Measurements from ENCODE around the gene CCDC30. TPM values are rescaled to one million over a fixed set of nuclear protein-coding genes. Genes with fewer than 3 reads are reported as not detected.

Gene CCDC30
- total and polyA plus RNA-seq, 10 of the 15 experiments (the other 5 are each of a cell fraction or from before 2014, with no cell fraction given): 0.46 to 1.8 (median 1.0) TPM

GRCh38 chr1:42646056-42646455 lies 183.0 kb downstream of the CCDC30 start:
- Histone ChIP-seq H3K27ac (ENCODE audit: control insufficient read depth, insufficient read depth) (no peak overlapping the region), H3K27me3 (replicated peaks in 1 of 2; ENCODE audit: control insufficient read depth in 2 of 2, insufficient read depth in 2 of 2, low read length in 1 of 2) (no peaks in the 10 kb centered on the region), H3K36me3 (ENCODE audit: control insufficient read depth in 2 of 2, insufficient read depth in 2 of 2, low read length in 1 of 2) (no peaks in the 10 kb centered on the region), H3K4me3 (no peak overlapping the region), H4K20me1 (ENCODE audit: control insufficient read depth, insufficient read depth) (no peaks in the 10 kb centered on the region), H3K9me3 (replicated peaks; ENCODE audit: control insufficient read depth, insufficient read depth, low read length) (no peaks in the 10 kb centered on the region), H3K4me1 (ENCODE audit: control insufficient read depth, insufficient read depth, low read length) (no peaks in the 10 kb centered on the region), H3K4me2 (ENCODE audit: control insufficient read depth, insufficient read depth) (no peak overlapping the region), H2AFZ (ENCODE audit: control insufficient read depth, low read depth, low read length) (no peak overlapping the region), H3K9ac (ENCODE audit: control insufficient read depth, insufficient read depth, low read length) (no peak overlapping the region), H3K79me2 (ENCODE audit: control insufficient read depth, insufficient read depth, low read length) (no peaks in the 10 kb centered on the region)
- no TSS peak for BruUV-seq (replicated peaks)
- TF ChIP-seq, protein P1, sequence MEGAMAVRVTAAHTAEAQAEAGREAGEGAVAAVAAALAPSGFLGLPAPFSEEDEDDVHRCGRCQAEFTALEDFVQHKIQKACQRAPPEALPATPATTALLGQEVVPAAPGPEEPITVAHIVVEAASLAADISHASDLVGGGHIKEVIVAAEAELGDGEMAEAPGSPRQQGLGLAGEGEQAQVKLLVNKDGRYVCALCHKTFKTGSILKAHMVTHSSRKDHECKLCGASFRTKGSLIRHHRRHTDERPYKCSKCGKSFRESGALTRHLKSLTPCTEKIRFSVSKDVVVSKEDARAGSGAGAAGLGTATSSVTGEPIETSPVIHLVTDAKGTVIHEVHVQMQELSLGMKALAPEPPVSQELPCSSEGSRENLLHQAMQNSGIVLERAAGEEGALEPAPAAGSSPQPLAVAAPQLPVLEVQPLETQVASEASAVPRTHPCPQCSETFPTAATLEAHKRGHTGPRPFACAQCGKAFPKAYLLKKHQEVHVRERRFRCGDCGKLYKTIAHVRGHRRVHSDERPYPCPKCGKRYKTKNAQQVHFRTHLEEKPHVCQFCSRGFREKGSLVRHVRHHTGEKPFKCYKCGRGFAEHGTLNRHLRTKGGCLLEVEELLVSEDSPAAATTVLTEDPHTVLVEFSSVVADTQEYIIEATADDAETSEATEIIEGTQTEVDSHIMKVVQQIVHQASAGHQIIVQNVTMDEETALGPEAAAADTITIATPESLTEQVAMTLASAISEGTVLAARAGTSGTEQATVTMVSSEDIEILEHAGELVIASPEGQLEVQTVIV (IDR thresholded peaks at IDR 0.05; ENCODE audit: borderline replicate concordance, partially characterized antibody): no peak
- TF ChIP-seq, protein P2, sequence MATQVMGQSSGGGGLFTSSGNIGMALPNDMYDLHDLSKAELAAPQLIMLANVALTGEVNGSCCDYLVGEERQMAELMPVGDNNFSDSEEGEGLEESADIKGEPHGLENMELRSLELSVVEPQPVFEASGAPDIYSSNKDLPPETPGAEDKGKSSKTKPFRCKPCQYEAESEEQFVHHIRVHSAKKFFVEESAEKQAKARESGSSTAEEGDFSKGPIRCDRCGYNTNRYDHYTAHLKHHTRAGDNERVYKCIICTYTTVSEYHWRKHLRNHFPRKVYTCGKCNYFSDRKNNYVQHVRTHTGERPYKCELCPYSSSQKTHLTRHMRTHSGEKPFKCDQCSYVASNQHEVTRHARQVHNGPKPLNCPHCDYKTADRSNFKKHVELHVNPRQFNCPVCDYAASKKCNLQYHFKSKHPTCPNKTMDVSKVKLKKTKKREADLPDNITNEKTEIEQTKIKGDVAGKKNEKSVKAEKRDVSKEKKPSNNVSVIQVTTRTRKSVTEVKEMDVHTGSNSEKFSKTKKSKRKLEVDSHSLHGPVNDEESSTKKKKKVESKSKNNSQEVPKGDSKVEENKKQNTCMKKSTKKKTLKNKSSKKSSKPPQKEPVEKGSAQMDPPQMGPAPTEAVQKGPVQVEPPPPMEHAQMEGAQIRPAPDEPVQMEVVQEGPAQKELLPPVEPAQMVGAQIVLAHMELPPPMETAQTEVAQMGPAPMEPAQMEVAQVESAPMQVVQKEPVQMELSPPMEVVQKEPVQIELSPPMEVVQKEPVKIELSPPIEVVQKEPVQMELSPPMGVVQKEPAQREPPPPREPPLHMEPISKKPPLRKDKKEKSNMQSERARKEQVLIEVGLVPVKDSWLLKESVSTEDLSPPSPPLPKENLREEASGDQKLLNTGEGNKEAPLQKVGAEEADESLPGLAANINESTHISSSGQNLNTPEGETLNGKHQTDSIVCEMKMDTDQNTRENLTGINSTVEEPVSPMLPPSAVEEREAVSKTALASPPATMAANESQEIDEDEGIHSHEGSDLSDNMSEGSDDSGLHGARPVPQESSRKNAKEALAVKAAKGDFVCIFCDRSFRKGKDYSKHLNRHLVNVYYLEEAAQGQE (IDR thresholded peaks at IDR 0.05; ENCODE audit: low read depth, low read length): no peak
- TF ChIP-seq, protein P3, sequence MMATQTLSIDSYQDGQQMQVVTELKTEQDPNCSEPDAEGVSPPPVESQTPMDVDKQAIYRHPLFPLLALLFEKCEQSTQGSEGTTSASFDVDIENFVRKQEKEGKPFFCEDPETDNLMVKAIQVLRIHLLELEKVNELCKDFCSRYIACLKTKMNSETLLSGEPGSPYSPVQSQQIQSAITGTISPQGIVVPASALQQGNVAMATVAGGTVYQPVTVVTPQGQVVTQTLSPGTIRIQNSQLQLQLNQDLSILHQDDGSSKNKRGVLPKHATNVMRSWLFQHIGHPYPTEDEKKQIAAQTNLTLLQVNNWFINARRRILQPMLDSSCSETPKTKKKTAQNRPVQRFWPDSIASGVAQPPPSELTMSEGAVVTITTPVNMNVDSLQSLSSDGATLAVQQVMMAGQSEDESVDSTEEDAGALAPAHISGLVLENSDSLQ (IDR thresholded peaks at IDR 0.05): no peak
- TF ChIP-seq ZNF384 (IDR thresholded peaks at IDR 0.05; ENCODE audit: borderline replicate concordance, low read depth, low read length) (no peak), MTA2 (IDR thresholded peaks at IDR 0.05; ENCODE audit: low read depth) (no peak), PML (IDR thresholded peaks at IDR 0.05; ENCODE audit: low read length) (no peak), CBFB (IDR thresholded peaks at IDR 0.05; ENCODE audit: low read depth) (no peak), DPF2 (IDR thresholded peaks at IDR 0.05) (no peak), ZNF217 (IDR thresholded peaks at IDR 0.05) (no peak)
- TF ChIP-seq, protein P4, sequence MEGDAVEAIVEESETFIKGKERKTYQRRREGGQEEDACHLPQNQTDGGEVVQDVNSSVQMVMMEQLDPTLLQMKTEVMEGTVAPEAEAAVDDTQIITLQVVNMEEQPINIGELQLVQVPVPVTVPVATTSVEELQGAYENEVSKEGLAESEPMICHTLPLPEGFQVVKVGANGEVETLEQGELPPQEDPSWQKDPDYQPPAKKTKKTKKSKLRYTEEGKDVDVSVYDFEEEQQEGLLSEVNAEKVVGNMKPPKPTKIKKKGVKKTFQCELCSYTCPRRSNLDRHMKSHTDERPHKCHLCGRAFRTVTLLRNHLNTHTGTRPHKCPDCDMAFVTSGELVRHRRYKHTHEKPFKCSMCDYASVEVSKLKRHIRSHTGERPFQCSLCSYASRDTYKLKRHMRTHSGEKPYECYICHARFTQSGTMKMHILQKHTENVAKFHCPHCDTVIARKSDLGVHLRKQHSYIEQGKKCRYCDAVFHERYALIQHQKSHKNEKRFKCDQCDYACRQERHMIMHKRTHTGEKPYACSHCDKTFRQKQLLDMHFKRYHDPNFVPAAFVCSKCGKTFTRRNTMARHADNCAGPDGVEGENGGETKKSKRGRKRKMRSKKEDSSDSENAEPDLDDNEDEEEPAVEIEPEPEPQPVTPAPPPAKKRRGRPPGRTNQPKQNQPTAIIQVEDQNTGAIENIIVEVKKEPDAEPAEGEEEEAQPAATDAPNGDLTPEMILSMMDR (IDR thresholded peaks at IDR 0.05 in 2 of 3, conservative IDR thresholded peaks at IDR 0.05 in 1 of 3; ENCODE audit: control insufficient read depth in 2 of 3, extremely low read depth in 1 of 3, insufficient read depth in 1 of 3, low read depth in 3 of 3, low read length in 3 of 3): no peak
- ChIA-PET SMC1A (ENCODE audit: uncharacterized antibody, unreplicated experiment) (no interaction called here), CTCF (no interaction called here), POLR2A (no interaction called here), RAD21 (ENCODE audit: unreplicated experiment) (no interaction called here)
- ATAC-seq: no peak
- no peak for FAIRE-seq
- intact Hi-C loops (cut with micrococcal nuclease; ENCODE audit: unreplicated experiment): no loop called here
- DNase-seq (ENCODE audit: low read depth, low spot score): no peak
- in situ Hi-C loops (cut with MboI): no loop called here
- WGBS (ENCODE audit: insufficient coverage, insufficient replicate concordance, low lambda C conversion rate, missing lambda C conversion rate): 31% methylated on average over 2 of the region's 2 CpGs

Data from GM12878 (cell line).